H9 (cell line): ENCODE results near the gene BTLA. TPM values are rescaled to one million over a fixed set of nuclear protein-coding genes. Genes with fewer than 3 reads are reported as not detected.

Experiments
- DNase-seq: peaks from one replicate; pipeline ENCODE4 v3.0.0-alpha.2; 2017
- H2AFZ ChIP-seq: one replicate; pipeline ENCODE4 v1.6.1; 2013; ENCODE audit warnings: mild to moderate bottlenecking, low read length, control low read depth, moderate library complexity
- H2AK5ac ChIP-seq: 2 replicates; pipeline ENCODE4 v1.6.1; 2013; ENCODE audit warnings: low read length, control low read depth, mixed read lengths; ENCODE audit not compliant: insufficient read length
- H2BK120ac ChIP-seq: one replicate; pipeline ENCODE4 v1.6.1; 2013; ENCODE audit warnings: low read depth, mild to moderate bottlenecking, low read length, control low read depth, inconsistent platforms; ENCODE audit not compliant: poor library complexity, severe bottlenecking
- H2BK12ac ChIP-seq: 2 replicates; pipeline ENCODE4 v1.6.1; 2013; ENCODE audit warnings: low read length, control low read depth, mixed read lengths, low read depth; ENCODE audit not compliant: insufficient read length
- H2BK15ac ChIP-seq: 2 replicates; pipeline ENCODE4 v1.6.1; 2013; ENCODE audit warnings: low read depth, low read length, control low read depth
- H2BK20ac ChIP-seq: one replicate; pipeline ENCODE4 v1.6.1; 2013; ENCODE audit warnings: low read depth, mild to moderate bottlenecking, low read length, control low read depth, inconsistent platforms; ENCODE audit not compliant: poor library complexity, severe bottlenecking
- H2BK5ac ChIP-seq: 2 replicates; pipeline ENCODE4 v1.6.1; 2013; ENCODE audit warnings: low read length, control low read depth, mixed read lengths; ENCODE audit not compliant: insufficient read length
- H3K14ac ChIP-seq: 2 replicates; pipeline ENCODE4 v1.6.1; 2013; ENCODE audit warnings: low read length, control low read depth; ENCODE audit not compliant: insufficient read depth
- H3K18ac ChIP-seq: 2 replicates; pipeline ENCODE4 v1.6.1; 2013; ENCODE audit warnings: low read depth, mild to moderate bottlenecking, mixed read lengths, low read length, control low read depth; ENCODE audit not compliant: insufficient read length
- H3K23ac ChIP-seq: 2 replicates; pipeline ENCODE4 v1.6.1; 2013; ENCODE audit warnings: low read length, control low read depth, mixed read lengths, low read depth; ENCODE audit not compliant: insufficient read length
- H3K23me2 ChIP-seq: 2 replicates; pipeline ENCODE4 v1.6.1; 2013; ENCODE audit warnings: low read depth, mild to moderate bottlenecking, mixed read lengths, low read length, control low read depth; ENCODE audit not compliant: insufficient read length, poor library complexity, severe bottlenecking
- H3K27ac ChIP-seq: 2 replicates; pipeline ENCODE4 v1.5.1; 2013; ENCODE audit warnings: low read length, control low read depth, mixed read lengths, low read depth; ENCODE audit not compliant: insufficient read length
- H3K27me3 ChIP-seq: 2 replicates; pipeline ENCODE4 v1.6.1; 2013; ENCODE audit warnings: low read length, control low read depth, inconsistent platforms; ENCODE audit not compliant: insufficient read depth
- H3K4ac ChIP-seq: 2 replicates; pipeline ENCODE4 v1.6.1; 2013; ENCODE audit warnings: low read depth, mild to moderate bottlenecking, control low read depth, inconsistent platforms, low read length, moderate library complexity
- H3K4me1 ChIP-seq: 2 replicates; pipeline ENCODE4 v1.6.1; 2013; ENCODE audit warnings: low read length, control low read depth, inconsistent platforms; ENCODE audit not compliant: insufficient read depth
- H3K4me2 ChIP-seq: 2 replicates; pipeline ENCODE4 v1.6.1; 2013; ENCODE audit warnings: low read length, control low read depth, mixed read lengths; ENCODE audit not compliant: insufficient read length, insufficient read depth
- H3K56ac ChIP-seq: 2 replicates; pipeline ENCODE4 v1.6.1; 2013; ENCODE audit warnings: low read depth, mild to moderate bottlenecking, mixed read lengths, low read length, control low read depth; ENCODE audit not compliant: insufficient read length
- H3K79me1 ChIP-seq: 2 replicates; pipeline ENCODE4 v1.6.1; 2013; ENCODE audit warnings: low read depth, mild to moderate bottlenecking, moderate library complexity, low read length, control low read depth, inconsistent platforms; ENCODE audit not compliant: insufficient read depth, poor library complexity, severe bottlenecking
- H3K79me2 ChIP-seq: 2 replicates; pipeline ENCODE4 v1.6.1; 2013; ENCODE audit warnings: low read length, control low read depth, inconsistent platforms; ENCODE audit not compliant: insufficient read depth
- H3K9ac ChIP-seq: 2 replicates; pipeline ENCODE4 v1.6.1; 2013; ENCODE audit warnings: low read length, control low read depth, mixed read lengths; ENCODE audit not compliant: insufficient read length; ENCODE audit errors: extremely low read depth
- H3K9me3 ChIP-seq: one replicate; pipeline ENCODE4 v1.6.1; 2013; ENCODE audit warnings: low read depth, low read length, inconsistent platforms; ENCODE audit not compliant: control insufficient read depth
- H3T11ph ChIP-seq: one replicate; pipeline ENCODE4 v1.6.1; 2013; ENCODE audit warnings: mild to moderate bottlenecking, low read length, control low read depth, inconsistent platforms
- H4K20me1 ChIP-seq: one replicate; pipeline ENCODE4 v1.6.1; 2013; ENCODE audit not compliant: control insufficient read depth, insufficient read length, insufficient read depth
- H4K5ac ChIP-seq: 2 replicates; pipeline ENCODE4 v1.6.1; 2013; ENCODE audit warnings: low read depth, mild to moderate bottlenecking, mixed read lengths, low read length, control low read depth; ENCODE audit not compliant: insufficient read length
- H4K8ac ChIP-seq: replicated peaks from 2 replicates; pipeline ENCODE4 v1.6.1; 2013; ENCODE audit warnings: low read length, control low read depth, mixed read lengths, low read depth; ENCODE audit not compliant: insufficient read length
- H4K91ac ChIP-seq: 2 replicates; pipeline ENCODE4 v1.6.1; 2013; ENCODE audit warnings: low read depth, mild to moderate bottlenecking, moderate library complexity, mixed read lengths, low read length, control low read depth; ENCODE audit not compliant: insufficient read length
- H3K27ac Mint-ChIP-seq, 3 experiments: 2 replicates in 2 of 3; 3 replicates in 1 of 3; pipeline ENCODE4 v1.8.0; 2020 to 2021; ENCODE audit warnings: mixed read lengths in 3 of 3, mild to moderate bottlenecking in 1 of 3, moderate library complexity in 1 of 3
- H3K27me3 Mint-ChIP-seq: 2 replicates; pipeline ENCODE4 v1.8.0; 2021; ENCODE audit warnings: low read depth, mild to moderate bottlenecking, moderate library complexity, mixed read lengths
- H3K36me3 Mint-ChIP-seq, 3 experiments: 2 replicates in 2 of 3; 3 replicates in 1 of 3; pipeline ENCODE4 v1.8.0; 2020 to 2021; ENCODE audit warnings: low read depth in 3 of 3, mixed read lengths in 3 of 3; ENCODE audit not compliant: insufficient read depth in 1 of 3
- H3K4me1 Mint-ChIP-seq, 2 experiments: 2 replicates each; pipeline ENCODE4 v1.8.0; 2020; ENCODE audit warnings: mixed read lengths in 2 of 2
- H3K4me3 Mint-ChIP-seq, 2 experiments: 2 replicates in 1 of 2; 3 replicates in 1 of 2; pipeline ENCODE4 v1.8.0; 2020 to 2021; ENCODE audit warnings: mild to moderate bottlenecking in 2 of 2, mixed read lengths in 2 of 2, moderate library complexity in 1 of 2
- H3K9me3 Mint-ChIP-seq, 2 experiments: 2 replicates in 1 of 2; 3 replicates in 1 of 2; pipeline ENCODE4 v1.8.0; 2020; ENCODE audit warnings: mild to moderate bottlenecking in 2 of 2, mixed read lengths in 2 of 2, moderate library complexity in 1 of 2
- CTCF ChIP-seq: fragments of 200-600 bp; sonication (generic); conservative IDR thresholded peaks from 3 replicates; pipeline ENCODE4 v1.8.0; 2021; ENCODE audit warnings: antibody characterized with exemption, mild to moderate bottlenecking
- WGBS: extraction: QIAGEN DNeasy Blood & Tissue Kit; methylation state at CpG from one replicate; pipeline ENCODE4 v1.1.7; 2013; ENCODE audit warnings: missing lambda C conversion rate, low lambda C conversion rate, mixed read lengths; ENCODE audit not compliant: insufficient read length; ENCODE audit errors: extremely low coverage; 5-methylcytosine and 5-hydroxymethylcytosine counted together
- total RNA-seq: library from RNA; stranded (reverse); gene quantifications from 2 replicates; pipeline ENCODE4 v1.2.1, GENCODE V29; 2021

The BTLA gene
- total RNA-seq, 1 experiment from 2014 or later, result not detected

- no peak overlapping the region for H2BK12ac ChIP-seq
- H2BK20ac ChIP-seq, result no peak overlapping the region
- Mint-ChIP-seq H3K4me3 (no peak overlapping the region), H3K27me3 (no peaks in the 10 kb centered on the region), H3K27ac (no peak overlapping the region), H3K36me3 (no peaks in the 10 kb centered on the region), H3K9me3 (no peaks in the 10 kb centered on the region), H3K4me1 (peaks cover 2 to 3% of the 10 kb centered on the region in 2 experiments; a peak in 2 of 4 replicates)
- no peak overlapping the region for H4K5ac ChIP-seq
- H3K18ac ChIP-seq, result no peak overlapping the region
- H3K79me1 ChIP-seq, result no peaks in the 10 kb centered on the region
- no peaks in the 10 kb centered on the region for H3K79me2 ChIP-seq
- H3K23ac ChIP-seq, result no peak overlapping the region
- H3K14ac ChIP-seq, result no peak overlapping the region
- H4K8ac ChIP-seq, result no peak overlapping the region
- no peak overlapping the region for H3T11ph ChIP-seq
- no peak overlapping the region for H2AFZ ChIP-seq
- H2BK15ac ChIP-seq, result no peak overlapping the region
- no peak overlapping the region for H2BK120ac ChIP-seq
- no peaks in the 10 kb centered on the region for H3K9me3 ChIP-seq
- no peak for DNase-seq
- H3K4me2 ChIP-seq, result no peak overlapping the region
- H4K20me1 ChIP-seq, result no peaks in the 10 kb centered on the region
- H4K91ac ChIP-seq, result no peak overlapping the region
- H3K56ac ChIP-seq, result no peak overlapping the region
- H3K27me3 ChIP-seq, result no peaks in the 10 kb centered on the region
- no peak overlapping the region for H3K9ac ChIP-seq
- no peak for TF ChIP-seq CTCF
- no peak overlapping the region for H3K4ac ChIP-seq
- H3K27ac ChIP-seq, result no peak overlapping the region
- H2BK5ac ChIP-seq, result no peak overlapping the region
- H3K23me2 ChIP-seq, result no peaks in the 10 kb centered on the region
- H2AK5ac ChIP-seq, result no peak overlapping the region
- no peaks in the 10 kb centered on the region for H3K4me1 ChIP-seq
- WGBS, result no CpG with 5 or more reads among the region's 2 CpGs
Observed at GRCh38 chr3:112460519-112461195, 38.6 kb downstream of the BTLA start.
